Neuronal stem cell (in vitro differentiated cells): ENCODE data around the gene HSCB.
A peak's percentile ranks its signal among the peaks of the same experiment; 100 is the strongest.

Source experiments
- DNase-seq: peaks from one replicate; pipeline ENCODE4 v3.0.0-alpha.2; 2013; ENCODE audit warnings: low spot score
- H2AFZ ChIP-seq: one replicate; pipeline ENCODE4 v1.6.1; 2013; ENCODE audit warnings: mild to moderate bottlenecking, low read length, inconsistent platforms
- H2AK5ac ChIP-seq: 2 replicates; pipeline ENCODE4 v1.6.1; 2013; ENCODE audit warnings: low read depth, mild to moderate bottlenecking, inconsistent platforms, low read length, moderate library complexity, mixed read lengths
- H2BK120ac ChIP-seq: 2 replicates; pipeline ENCODE4 v1.6.1; 2013; ENCODE audit warnings: low read depth, mild to moderate bottlenecking, inconsistent platforms, low read length, moderate library complexity, mixed read lengths
- H2BK12ac ChIP-seq: one replicate; pipeline ENCODE4 v1.6.1; 2013; ENCODE audit warnings: low read length, inconsistent platforms
- H2BK15ac ChIP-seq: 2 replicates; pipeline ENCODE4 v1.6.1; 2013; ENCODE audit warnings: mild to moderate bottlenecking, low read length, inconsistent platforms, mixed read lengths
- H2BK5ac ChIP-seq: one replicate; pipeline ENCODE4 v1.6.1; 2013; ENCODE audit warnings: inconsistent platforms, mild to moderate bottlenecking, low read length, moderate library complexity
- H3K14ac ChIP-seq: one replicate; pipeline ENCODE4 v1.6.1; 2013; ENCODE audit warnings: low read length, inconsistent platforms
- H3K18ac ChIP-seq: 2 replicates; pipeline ENCODE4 v1.6.1; 2013; ENCODE audit warnings: low read length, inconsistent platforms
- H3K23ac ChIP-seq: 2 replicates; pipeline ENCODE4 v1.6.1; 2013; ENCODE audit warnings: low read depth, mild to moderate bottlenecking, mixed read lengths, low read length, inconsistent platforms; ENCODE audit not compliant: poor library complexity
- H3K27ac ChIP-seq: replicated peaks from 3 replicates; pipeline ENCODE4 v1.5.1; 2013; ENCODE audit warnings: low read length, inconsistent platforms
- H3K27me3 ChIP-seq, 3 experiments: 2 replicates each; pipeline ENCODE4 v1.6.1; 2013; ENCODE audit warnings: low read length in 3 of 3, mild to moderate bottlenecking in 2 of 3, inconsistent platforms in 1 of 3, low read depth in 1 of 3, mixed read lengths in 1 of 3, moderate library complexity in 1 of 3; ENCODE audit not compliant: control insufficient read depth in 3 of 3, insufficient read depth in 3 of 3
- H3K36me3 ChIP-seq, 2 donors: replicated peaks in 1 of 2; 2 replicates each; pipeline ENCODE4 v1.6.1; 2013; ENCODE audit warnings: low read length in 2 of 2; ENCODE audit not compliant: control insufficient read depth in 2 of 2, insufficient read depth in 2 of 2
- H3K4ac ChIP-seq: 2 replicates; pipeline ENCODE4 v1.6.1; 2013; ENCODE audit warnings: inconsistent platforms, mild to moderate bottlenecking, low read length, moderate library complexity
- H3K4me1 ChIP-seq, 2 donors: 1 replicate in 1 of 2; 2 replicates in 1 of 2; pipeline ENCODE4 v1.6.1; 2013; ENCODE audit warnings: low read length in 2 of 2, low read depth in 1 of 2; ENCODE audit not compliant: control insufficient read depth in 2 of 2, insufficient read depth in 1 of 2
- H3K4me2 ChIP-seq: one replicate; pipeline ENCODE4 v1.6.1; 2013; ENCODE audit warnings: mild to moderate bottlenecking, low read length, inconsistent platforms; ENCODE audit not compliant: insufficient read depth, poor library complexity, severe bottlenecking
- H3K4me3 ChIP-seq, 2 donors: 2 replicates each; pipeline ENCODE4 v1.5.1; 2013; ENCODE audit warnings: low read length in 2 of 2, mild to moderate bottlenecking in 2 of 2, inconsistent platforms in 1 of 2, moderate library complexity in 1 of 2
- H3K79me1 ChIP-seq: one replicate; pipeline ENCODE4 v1.6.1; 2013; ENCODE audit warnings: low read depth, mild to moderate bottlenecking, inconsistent platforms, low read length, moderate library complexity
- H3K9ac ChIP-seq: one replicate; pipeline ENCODE4 v1.6.1; 2013; ENCODE audit warnings: mild to moderate bottlenecking, low read depth, low read length, inconsistent platforms; ENCODE audit not compliant: poor library complexity
- H3K9me3 ChIP-seq, 2 donors: replicated peaks in 1 of 2; 2 replicates each; pipeline versions ENCODE3 to v1.6.1; 2013; ENCODE audit warnings: low read length in 2 of 2, mild to moderate bottlenecking in 2 of 2, inconsistent platforms in 1 of 2, low read depth in 1 of 2, mixed read lengths in 1 of 2, moderate library complexity in 1 of 2; ENCODE audit not compliant: control insufficient read depth in 2 of 2, insufficient read depth in 1 of 2
- H4K8ac ChIP-seq: one replicate; pipeline ENCODE4 v1.6.1; 2013; ENCODE audit warnings: low read depth, mild to moderate bottlenecking, inconsistent platforms, low read length, moderate library complexity
- H4K91ac ChIP-seq: one replicate; pipeline ENCODE4 v1.6.1; 2013; ENCODE audit warnings: low read length, low read depth, mild to moderate bottlenecking, inconsistent platforms; ENCODE audit not compliant: poor library complexity
- WGBS, 2 donors: extraction: QIAGEN DNeasy Blood & Tissue Kit; methylation state at CpG; one replicate each; pipeline ENCODE4 v1.1.7; 2013; ENCODE audit warnings: missing lambda C conversion rate in 2 of 2, mixed read lengths in 1 of 2; ENCODE audit not compliant: insufficient read length in 2 of 2, insufficient replicate concordance in 1 of 2; ENCODE audit errors: extremely low coverage in 2 of 2; 5-methylcytosine and 5-hydroxymethylcytosine counted together

Gene HSCB

DNA sequence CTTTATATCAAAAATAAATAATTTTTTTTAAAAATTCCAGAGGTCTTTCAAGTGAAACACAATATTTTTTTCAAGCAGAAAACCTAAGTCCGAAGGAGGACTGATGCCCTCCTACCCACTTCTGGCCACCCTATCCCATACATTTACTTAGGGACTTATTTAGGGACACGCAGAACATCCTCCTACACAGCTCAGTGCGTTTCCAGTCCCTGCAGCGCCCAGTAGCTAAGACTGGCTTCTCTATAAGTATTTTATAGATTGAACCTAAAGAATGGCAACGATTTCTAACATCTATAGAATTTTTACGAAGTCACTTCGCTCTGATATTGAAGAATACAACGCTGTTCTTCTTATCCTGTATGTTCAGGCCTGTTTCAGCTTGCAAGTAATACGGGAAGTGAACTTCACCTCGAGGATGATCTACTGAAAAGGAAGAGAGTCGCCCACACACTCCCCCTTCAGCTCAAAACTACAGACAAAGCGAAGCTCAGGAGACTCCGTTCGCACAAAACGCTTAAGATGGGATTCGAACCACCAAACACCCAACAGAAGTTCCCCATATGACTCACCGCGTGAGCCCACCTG, 547 bp upstream of the HSCB start:
- Histone ChIP-seq H2BK12ac (no peak overlapping the region), H4K8ac (no peak overlapping the region), H3K4me2 (peak overlapping the region; percentile 63), H2BK15ac (no peak overlapping the region), H4K91ac (no peak overlapping the region), H3K4me1 (peaks cover under 1 to 9% of the 10 kb centered on the region in 2 donors), H2AK5ac (no peak overlapping the region), H3K14ac (no peak overlapping the region), H2BK120ac (no peak overlapping the region), H3K23ac (no peak overlapping the region), H3K36me3 (peaks cover 11 to 45% of the 10 kb centered on the region in 2 donors), H3K9ac (no peak overlapping the region), H3K4ac (no peak overlapping the region), H3K9me3 (no peaks in the 10 kb centered on the region), H3K79me1 (no peaks in the 10 kb centered on the region), H3K27ac (no peak overlapping the region), H3K18ac (no peak overlapping the region), H2AFZ (peak overlapping the region; percentile 63), H3K27me3 (no peaks in the 10 kb centered on the region), H2BK5ac (no peak overlapping the region), H3K4me3 (peak overlapping the region; percentile 78 to 92)
- DNase-seq: no peak
- no CpG with 5 or more reads among the region's 18 CpGs for WGBS, 2 donors

DNA sequence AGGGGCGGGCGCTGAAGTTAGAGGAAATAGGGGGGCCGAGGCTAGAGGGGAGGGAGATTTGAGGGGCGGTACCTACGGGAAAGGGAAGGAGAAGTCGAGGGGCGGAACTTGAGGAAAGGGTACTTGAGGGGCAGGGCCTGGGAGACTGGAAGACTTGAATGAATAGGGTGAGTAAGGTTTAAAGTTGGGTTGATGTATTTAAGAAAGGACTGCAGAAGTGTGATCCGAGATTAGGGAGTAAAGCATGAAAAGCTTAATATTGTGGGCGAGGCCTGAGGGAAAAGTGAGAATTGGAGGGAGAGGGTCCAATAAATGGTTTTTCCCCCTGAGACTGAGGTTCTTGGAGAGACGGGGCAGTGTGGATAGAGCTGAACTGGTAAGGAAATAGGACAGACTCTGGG, 723 bp downstream of the HSCB start:
- no peak overlapping the region for H4K91ac ChIP-seq
- no peak overlapping the region for H2BK120ac ChIP-seq
- peaks cover 0 to 9% of the 10 kb centered on the region in 2 donors for H3K4me1 ChIP-seq
- H3K23ac ChIP-seq: no peak overlapping the region
- DNase-seq: peak; percentile 91
- H4K8ac ChIP-seq: no peak overlapping the region
- no peak overlapping the region for H2BK12ac ChIP-seq
- H3K4me3 ChIP-seq: peak overlapping the region; percentile 88 to 92
- H3K9ac ChIP-seq: no peak overlapping the region
- peak overlapping the region; percentile 61 for H3K4me2 ChIP-seq
- H3K79me1 ChIP-seq: no peaks in the 10 kb centered on the region
- no peak overlapping the region for H2AK5ac ChIP-seq
- no peaks in the 10 kb centered on the region for H3K27me3 ChIP-seq
- H3K14ac ChIP-seq: no peak overlapping the region
- no peaks in the 10 kb centered on the region for H3K9me3 ChIP-seq
- H3K27ac ChIP-seq: peak overlapping the region; percentile 82
- H2BK5ac ChIP-seq: no peak overlapping the region
- peak overlapping the region; percentile 95 for H2AFZ ChIP-seq
- 100% methylated on average over 1 of the region's 10 CpGs; no CpG with 5 or more reads in 1 of the 2 donors for WGBS, 2 donors
- H2BK15ac ChIP-seq: no peak overlapping the region
- no peak overlapping the region for H3K4ac ChIP-seq
- H3K18ac ChIP-seq: no peak overlapping the region
- peaks cover 16 to 50% of the 10 kb centered on the region in 2 donors for H3K36me3 ChIP-seq

- no peak overlapping the region for H3K23ac ChIP-seq
- H3K14ac ChIP-seq: no peak overlapping the region
- no peak overlapping the region for H4K8ac ChIP-seq
- no peak overlapping the region for H4K91ac ChIP-seq
- no peak overlapping the region for H2BK120ac ChIP-seq
- no peak overlapping the region for H2AFZ ChIP-seq
- no peaks in the 10 kb centered on the region for H3K79me1 ChIP-seq
- H3K9ac ChIP-seq: no peak overlapping the region
- H3K4ac ChIP-seq: no peak overlapping the region
- no peaks in the 10 kb centered on the region for H3K27me3 ChIP-seq
- WGBS, 2 donors: no CpG with 5 or more reads among the region's 3 CpGs
- H2BK15ac ChIP-seq: no peak overlapping the region
- H3K4me1 ChIP-seq: peaks cover 0 to 9% of the 10 kb centered on the region in 2 donors
- H2BK5ac ChIP-seq: no peak overlapping the region
- H3K27ac ChIP-seq: no peak overlapping the region
- H3K4me2 ChIP-seq: no peak overlapping the region
- no peak overlapping the region for H2AK5ac ChIP-seq
- no peak overlapping the region for H3K4me3 ChIP-seq
- DNase-seq: no peak
- H3K18ac ChIP-seq: no peak overlapping the region
- no peaks in the 10 kb centered on the region for H3K9me3 ChIP-seq
- H3K36me3 ChIP-seq: peaks cover 20 to 52% of the 10 kb centered on the region in 2 donors
- H2BK12ac ChIP-seq: no peak overlapping the region
These were observed 2.0 kb downstream of the HSCB start for GRCh38 chr22:28743852-28744251.

- H3K36me3 ChIP-seq: peaks cover 17 to 66% of the 10 kb centered on the region in 2 donors
- H3K9me3 ChIP-seq: no peaks in the 10 kb centered on the region
- no peak for DNase-seq
- H3K14ac ChIP-seq: no peak overlapping the region
- no peaks in the 10 kb centered on the region for H3K4me1 ChIP-seq
- no peak overlapping the region for H2BK12ac ChIP-seq
- no peaks in the 10 kb centered on the region for H3K27me3 ChIP-seq
- H2BK5ac ChIP-seq: no peak overlapping the region
- H3K23ac ChIP-seq: no peak overlapping the region
- no peak overlapping the region for H4K91ac ChIP-seq
- no peak overlapping the region for H2AFZ ChIP-seq
- no peak overlapping the region for H2BK15ac ChIP-seq
- H3K27ac ChIP-seq: no peak overlapping the region
- H3K4me3 ChIP-seq: no peak overlapping the region
- H2AK5ac ChIP-seq: no peak overlapping the region
- no peak overlapping the region for H4K8ac ChIP-seq
- no peak overlapping the region for H2BK120ac ChIP-seq
- H3K9ac ChIP-seq: no peak overlapping the region
- no peak overlapping the region for H3K18ac ChIP-seq
- H3K4ac ChIP-seq: no peak overlapping the region
- no peaks in the 10 kb centered on the region for H3K79me1 ChIP-seq
- H3K4me2 ChIP-seq: no peak overlapping the region
- WGBS, 2 donors: no CpG with 5 or more reads among the region's 6 CpGs
These were observed 8.6 kb downstream of the HSCB start for GRCh38 chr22:28750471-28750881.
